LNCaP clone FGC (cell line): ENCODE data around the gene ACTR3C.

Experiments used
- DNase-seq: peaks from one replicate; pipeline ENCODE4 v3.0.0-alpha.2; 2011; ENCODE audit warnings: low read depth
- H3K4me3 ChIP-seq: 2 replicates; pipeline ENCODE4 v1.5.1; 2011; ENCODE audit warnings: mild to moderate bottlenecking, low read depth, low read length, control low read depth
- TF ChIP-seq, protein P1 (sequence below): IDR thresholded peaks from 2 replicates; pipeline ENCODE4 v1.5.1; 2012; ENCODE audit warnings: mild to moderate bottlenecking; ENCODE audit not compliant: control insufficient read depth, insufficient read depth; ENCODE audit errors: extremely low read depth

ACTR3C gene

DNA sequence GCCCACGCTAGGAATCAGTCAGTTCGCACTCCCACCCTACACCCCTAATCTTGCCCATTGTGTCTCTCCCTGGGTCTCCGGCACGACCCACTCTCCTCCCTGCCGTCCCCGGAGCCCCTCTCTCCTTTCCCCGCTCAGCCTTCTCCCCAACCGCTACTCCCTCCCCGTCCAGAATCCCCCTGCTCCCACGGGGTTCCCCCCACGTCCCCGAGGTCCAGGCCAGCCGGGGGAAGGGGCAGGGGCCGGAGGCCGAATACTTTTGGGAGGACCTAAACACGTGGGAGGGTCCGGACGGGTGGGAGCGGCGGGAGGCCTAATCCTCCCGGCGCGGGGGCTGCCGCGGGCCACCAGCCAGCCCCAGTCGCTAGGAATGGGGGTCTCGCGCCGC, 17.5 kb upstream of the ACTR3C start:
- TF ChIP-seq, protein P1, sequence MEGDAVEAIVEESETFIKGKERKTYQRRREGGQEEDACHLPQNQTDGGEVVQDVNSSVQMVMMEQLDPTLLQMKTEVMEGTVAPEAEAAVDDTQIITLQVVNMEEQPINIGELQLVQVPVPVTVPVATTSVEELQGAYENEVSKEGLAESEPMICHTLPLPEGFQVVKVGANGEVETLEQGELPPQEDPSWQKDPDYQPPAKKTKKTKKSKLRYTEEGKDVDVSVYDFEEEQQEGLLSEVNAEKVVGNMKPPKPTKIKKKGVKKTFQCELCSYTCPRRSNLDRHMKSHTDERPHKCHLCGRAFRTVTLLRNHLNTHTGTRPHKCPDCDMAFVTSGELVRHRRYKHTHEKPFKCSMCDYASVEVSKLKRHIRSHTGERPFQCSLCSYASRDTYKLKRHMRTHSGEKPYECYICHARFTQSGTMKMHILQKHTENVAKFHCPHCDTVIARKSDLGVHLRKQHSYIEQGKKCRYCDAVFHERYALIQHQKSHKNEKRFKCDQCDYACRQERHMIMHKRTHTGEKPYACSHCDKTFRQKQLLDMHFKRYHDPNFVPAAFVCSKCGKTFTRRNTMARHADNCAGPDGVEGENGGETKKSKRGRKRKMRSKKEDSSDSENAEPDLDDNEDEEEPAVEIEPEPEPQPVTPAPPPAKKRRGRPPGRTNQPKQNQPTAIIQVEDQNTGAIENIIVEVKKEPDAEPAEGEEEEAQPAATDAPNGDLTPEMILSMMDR: no peak
- H3K4me3 ChIP-seq: no peak overlapping the region
- DNase-seq: no peak

DNA sequence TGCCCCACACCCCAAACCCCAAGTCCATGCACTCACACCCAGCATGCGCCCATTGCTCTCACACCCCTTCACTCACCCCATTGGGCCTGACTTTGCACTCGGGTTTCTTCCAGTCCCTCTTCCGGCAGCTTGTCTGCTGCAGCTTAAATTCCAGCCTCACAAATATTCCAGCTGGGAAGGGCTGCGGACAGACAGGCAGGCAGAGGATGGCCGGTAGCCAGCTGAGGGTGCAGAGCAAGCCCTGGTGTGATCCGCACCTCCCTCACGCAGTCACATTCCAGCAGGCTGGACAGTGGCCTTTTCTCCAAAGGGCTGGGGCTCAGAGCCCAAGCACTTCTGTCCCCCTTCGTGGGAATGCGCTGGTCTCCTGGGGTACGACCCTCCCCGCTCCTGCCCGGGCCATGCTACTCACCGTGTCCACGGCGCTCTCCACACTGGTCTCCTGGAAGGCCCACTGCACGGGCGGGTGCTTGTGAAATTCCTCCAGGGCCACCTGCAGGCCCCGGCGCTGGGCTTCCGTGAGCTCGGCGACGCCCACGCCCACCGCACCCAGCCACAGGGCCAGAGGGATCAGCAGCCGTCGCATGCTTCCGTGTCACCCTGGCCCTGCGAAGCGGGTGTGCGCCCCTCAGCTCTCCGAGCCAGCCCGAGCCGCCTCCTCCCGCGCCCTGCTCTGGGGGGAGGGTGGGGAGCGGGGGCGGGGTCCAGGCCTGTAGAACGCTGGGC, 16.8 kb upstream of the ACTR3C start:
- no peak for DNase-seq
- no peak overlapping the region for H3K4me3 ChIP-seq
- TF ChIP-seq, protein P1: no peak

DNA sequence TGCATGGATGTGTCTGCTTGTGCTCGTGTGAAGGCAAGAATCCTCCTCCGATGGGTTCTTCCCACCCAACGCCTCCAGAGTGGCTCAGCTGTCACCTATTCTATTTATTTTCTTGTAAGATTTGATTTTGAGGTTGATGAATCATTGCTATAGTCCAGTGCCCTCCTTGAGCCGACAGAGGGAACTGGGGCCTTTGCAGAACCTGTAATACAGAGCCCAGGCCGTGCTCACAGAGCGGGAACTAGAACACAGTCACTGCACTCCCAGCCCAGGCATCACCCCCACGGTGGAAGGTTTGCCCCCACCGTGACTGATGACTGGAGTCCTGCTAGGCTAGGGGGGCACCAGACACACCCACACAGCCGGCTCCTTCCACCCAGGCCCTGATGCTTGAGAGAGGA, 16.1 kb upstream of the ACTR3C start:
- H3K4me3 ChIP-seq: no peak overlapping the region
- DNase-seq: no peak
- TF ChIP-seq, protein P1: no peak

DNA sequence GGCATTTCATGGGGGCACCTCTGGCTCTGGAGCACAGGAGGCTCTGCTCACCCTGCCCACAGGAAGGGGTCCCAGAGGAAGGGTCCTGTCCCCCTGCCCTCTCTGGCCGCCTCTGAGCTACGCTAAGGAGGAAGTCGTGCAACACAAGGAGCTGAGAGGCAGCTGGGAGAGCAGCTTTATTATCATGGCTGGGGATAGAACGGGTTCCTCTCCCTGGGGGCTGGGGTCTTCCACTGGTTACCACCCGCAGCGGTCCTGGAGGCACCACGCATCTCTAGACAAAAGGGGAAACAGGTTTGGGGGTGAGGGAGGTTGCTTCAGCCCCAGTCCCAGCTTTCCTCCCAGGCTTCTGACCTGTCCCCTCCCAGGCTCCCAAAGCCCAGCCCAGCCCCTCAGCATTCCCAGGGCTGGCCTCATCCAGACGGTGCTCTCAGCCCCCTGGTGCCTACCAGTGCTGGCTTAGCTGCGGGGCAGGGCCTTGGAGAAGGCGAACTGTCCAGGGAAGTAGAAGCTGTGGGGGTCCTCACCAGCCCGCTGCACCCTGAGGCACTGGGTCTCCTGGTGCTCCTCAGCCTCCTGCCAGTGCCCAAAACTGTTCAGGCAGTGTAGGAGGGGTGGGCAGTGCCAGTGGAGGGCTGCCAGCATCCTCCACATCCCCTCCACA, 15.0 kb upstream of the ACTR3C start:
- no peak for DNase-seq
- TF ChIP-seq, protein P1: no peak
- no peak overlapping the region for H3K4me3 ChIP-seq

DNA sequence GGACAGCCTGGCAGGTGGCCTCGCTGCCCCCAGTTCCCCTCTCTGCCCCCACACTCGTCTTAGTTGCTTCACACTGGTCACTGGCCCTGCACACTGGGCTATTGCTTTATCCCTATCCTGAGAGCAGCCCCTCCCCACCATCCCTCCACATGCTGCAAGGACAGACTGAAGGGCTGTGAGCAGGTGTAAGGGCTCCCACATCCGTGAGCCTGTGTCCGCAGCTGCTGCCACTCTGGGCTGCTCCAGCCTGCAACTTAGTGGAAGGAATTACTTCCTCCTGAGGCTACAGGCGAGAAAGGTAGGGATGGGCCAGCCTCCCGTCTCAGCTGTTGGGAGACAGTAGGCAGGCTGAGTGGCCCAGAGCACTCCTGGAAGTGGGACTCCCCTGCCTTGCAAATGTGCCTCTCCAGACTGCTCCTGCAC, 14.3 kb upstream of the ACTR3C start:
- no peak overlapping the region for H3K4me3 ChIP-seq
- no peak for DNase-seq
- TF ChIP-seq, protein P1: no peak

DNA sequence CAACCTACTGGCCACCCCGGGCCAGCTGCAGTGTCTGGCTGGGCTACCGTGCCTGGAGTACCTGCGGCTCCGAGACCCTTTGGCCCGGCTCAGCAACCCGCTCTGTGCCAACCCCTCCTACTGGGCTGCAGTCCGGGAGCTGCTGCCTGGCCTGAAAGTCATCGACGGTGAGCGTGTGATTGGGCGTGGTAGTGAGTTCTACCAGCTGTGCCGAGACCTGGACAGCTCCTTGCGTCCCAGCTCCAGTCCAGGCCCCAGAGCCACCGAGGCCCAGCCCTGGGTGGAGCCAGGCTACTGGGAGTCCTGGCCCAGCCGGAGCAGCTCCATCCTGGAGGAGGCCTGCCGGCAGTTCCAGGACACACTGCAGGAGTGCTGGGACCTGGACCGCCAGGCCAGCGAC, 13.8 kb upstream of the ACTR3C start:
- TF ChIP-seq, protein P1: no peak
- H3K4me3 ChIP-seq: no peak overlapping the region
- DNase-seq: no peak
